GM19193 (cell line): Measurements from ENCODE around the gene TSEN54.

ENCODE experiments used
- POLR2A ChIP-seq: IDR thresholded peaks from 4 replicates; pipeline ENCODE4 v1.6.1; 2011; ENCODE audit not compliant: insufficient read depth, insufficient read length; ENCODE audit errors: extremely low read depth

The TSEN54 gene

GRCh38 chr17:75498726-75499213, 17.6 kb upstream of the TSEN54 start:
- no peak for TF ChIP-seq POLR2A

DNA sequence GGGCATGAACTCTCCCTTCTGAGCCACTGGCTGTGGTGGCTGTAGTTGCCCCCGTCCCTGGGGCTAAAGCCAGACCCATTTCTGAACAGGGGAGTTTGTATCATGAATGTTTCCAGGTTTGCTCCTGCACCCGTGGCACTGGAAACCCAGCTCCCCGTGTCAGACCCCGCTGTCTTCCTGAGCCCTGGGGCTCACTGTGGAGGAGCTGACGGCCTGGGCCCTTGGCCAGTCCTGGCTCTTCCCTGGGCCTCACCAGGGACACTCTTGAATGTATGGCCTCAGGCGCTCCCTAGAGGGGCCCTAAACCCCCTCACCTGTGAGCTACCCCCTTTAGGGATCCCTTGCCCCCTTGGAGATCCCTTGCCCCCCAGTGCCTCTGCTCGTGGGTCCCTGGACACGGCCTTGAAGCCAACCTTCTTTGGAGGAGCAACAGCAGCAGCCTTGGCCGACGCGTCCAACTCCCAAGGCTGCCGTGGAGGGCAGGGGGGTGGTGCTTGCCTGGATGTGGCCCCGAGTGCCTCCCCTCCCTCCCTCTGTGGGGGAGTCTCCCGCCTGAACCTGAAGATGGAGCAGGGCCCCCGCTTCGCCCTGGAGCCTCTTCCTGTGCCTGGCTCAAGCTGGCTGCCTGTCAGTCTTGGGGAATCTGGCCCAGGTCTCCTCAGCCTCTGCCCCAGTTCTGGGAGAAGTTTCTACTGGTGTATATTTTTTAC, 16.9 kb upstream of the TSEN54 start:
- TF ChIP-seq POLR2A = no peak

- TF ChIP-seq POLR2A = no peak
These were observed 15.7 kb upstream of the TSEN54 start for GRCh38 chr17:75500419-75501216.

DNA sequence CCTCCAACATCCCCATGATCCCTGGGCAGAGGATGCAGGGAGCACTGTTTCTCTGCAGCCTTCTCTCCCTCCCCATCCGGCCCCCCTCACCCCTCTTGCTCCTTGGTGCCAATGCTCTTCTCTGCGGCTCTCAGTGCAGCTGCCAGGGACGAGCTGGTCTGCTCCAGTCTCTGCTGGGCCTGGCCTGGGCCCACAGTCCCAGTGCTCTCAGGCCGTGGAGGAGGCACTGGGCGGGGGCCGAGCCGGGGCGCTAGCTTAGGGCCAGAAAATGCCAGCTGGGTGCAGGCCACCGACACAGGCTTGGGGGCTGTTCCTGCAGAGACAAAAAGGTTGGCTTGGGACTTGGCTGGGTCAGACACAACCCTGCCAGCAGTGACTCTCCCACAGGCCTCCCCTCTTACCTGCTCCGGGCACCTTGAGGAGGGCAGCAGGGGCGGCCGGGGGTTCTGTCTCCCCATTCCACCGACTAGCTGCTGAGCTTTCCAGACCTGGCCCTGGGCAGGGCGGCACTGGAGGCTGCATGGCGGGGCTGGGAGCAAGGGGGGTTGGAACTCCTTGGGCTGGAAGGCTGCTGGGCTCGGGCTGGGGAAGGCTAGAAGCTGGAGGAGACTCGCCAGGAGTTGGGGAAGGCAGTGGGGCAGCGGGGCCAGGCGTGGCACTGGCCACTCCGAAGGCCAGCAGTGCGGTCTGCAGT, 14.8 kb upstream of the TSEN54 start:
- TF ChIP-seq POLR2A = no peak

DNA sequence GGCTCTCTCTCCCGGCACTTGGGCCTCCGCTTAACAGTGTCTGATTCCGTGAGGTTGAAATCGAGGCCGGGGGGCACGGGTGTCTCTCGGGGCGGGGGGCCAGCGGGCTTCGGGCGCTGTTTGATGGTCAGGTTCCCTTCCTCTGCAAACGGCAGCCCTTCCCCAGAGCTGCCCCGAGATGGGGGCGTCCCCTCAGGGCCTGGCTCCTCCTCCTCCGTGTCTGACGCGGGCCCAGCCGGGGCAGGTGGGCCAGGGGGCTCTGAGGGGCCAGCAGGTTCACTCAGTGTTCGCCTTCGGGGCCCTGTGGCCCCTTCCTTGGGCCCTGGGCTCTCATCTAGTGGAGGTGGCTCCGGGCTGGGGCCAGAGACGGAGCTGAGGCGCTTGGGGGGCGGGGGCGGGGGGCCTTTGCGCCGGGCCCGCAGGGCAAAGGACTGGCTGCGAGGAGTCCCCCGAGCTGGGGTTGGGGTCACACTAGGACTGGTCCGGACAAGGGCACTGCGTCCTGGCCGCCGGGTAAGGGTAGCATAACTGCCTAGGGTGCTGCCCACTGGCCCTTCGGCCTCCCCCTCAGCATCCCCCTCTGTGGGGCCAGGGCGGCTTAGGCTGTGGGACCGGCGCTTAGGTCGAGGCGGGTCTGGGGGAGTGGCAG, 14.1 kb upstream of the TSEN54 start:
- no peak for TF ChIP-seq POLR2A

DNA sequence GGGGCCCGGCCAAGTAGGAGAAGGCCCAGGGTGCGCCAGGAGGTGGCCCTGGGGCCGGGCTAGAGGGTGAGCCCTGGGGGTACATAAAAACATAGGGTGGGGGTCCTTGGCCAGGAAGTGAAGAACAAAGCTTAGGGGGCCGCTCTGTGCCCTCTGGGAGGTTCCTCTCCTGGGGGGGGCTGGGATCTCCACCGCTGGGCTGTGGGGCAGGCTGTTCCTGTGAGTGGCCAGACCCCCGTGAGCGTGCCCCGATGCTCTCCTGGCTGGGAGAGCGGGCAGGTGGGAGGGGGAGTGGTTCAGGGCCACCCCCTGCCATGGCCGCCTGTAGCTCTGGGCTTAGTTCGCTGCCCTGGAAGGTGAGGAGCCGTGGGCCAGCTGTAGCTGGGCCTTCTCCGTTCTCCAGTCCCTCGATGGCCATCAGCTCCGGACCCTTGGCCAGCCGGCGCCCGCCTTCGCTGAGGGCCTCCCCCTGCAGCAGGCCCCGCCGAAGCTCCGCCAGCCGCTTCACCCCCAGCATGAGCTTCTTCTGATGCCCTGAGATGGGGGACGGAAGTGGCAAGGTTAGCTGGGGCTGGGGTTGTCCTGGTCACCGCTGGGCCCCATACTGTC, 13.5 kb upstream of the TSEN54 start:
- no peak for TF ChIP-seq POLR2A

GRCh38 chr17:75503337-75503950, 12.9 kb upstream of the TSEN54 start:
- TF ChIP-seq POLR2A = no peak

GRCh38 chr17:75503976-75504346, 12.4 kb upstream of the TSEN54 start:
- TF ChIP-seq POLR2A = no peak

GRCh38 chr17:75504347-75505151, 11.8 kb upstream of the TSEN54 start:
- no peak for TF ChIP-seq POLR2A

DNA sequence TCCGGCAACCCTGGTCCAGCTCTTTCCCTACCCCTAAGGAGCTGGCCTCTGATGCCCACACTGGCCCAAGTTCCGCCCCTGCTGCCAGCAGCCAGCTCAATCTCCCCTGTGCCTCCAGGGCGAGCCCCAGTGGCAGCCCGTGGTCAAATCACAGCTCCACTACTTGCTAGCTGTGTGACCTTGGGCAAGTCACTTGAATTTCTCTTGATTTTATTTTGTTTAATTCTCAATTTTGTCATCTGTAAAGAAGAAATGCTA, 11.2 kb upstream of the TSEN54 start:
- TF ChIP-seq POLR2A = no peak

DNA sequence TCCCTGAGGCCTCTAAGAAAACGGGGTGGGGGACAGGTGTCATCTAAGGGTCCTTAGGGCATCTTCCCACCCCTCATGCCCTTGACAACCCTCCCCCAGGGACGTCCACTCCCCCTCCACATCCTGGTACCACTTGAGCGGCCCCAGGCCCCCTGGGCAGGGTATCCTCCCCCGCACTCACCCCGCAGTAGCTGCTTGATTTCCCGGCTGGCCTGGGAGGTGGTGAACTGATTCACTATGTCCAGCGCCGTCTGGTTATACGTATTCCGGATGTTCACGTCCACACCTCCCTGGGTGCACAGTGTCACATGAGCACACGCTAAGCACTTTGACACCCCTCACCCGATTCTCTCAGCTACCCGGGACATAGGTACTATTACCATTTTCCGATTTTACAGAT, 10.7 kb upstream of the TSEN54 start:
- no peak for TF ChIP-seq POLR2A

GRCh38 chr17:75506134-75506533, 10.2 kb upstream of the TSEN54 start:
- no peak for TF ChIP-seq POLR2A

- TF ChIP-seq POLR2A = no peak
These were observed 9.4 kb upstream of the TSEN54 start for GRCh38 chr17:75506888-75507287.
